ENCODE data around the gene CT45A3.
"Not testable (repeated sequence)": the region's sequence is repeated elsewhere in the genome, so short reads cannot be mapped to it uniquely, and the experiment has no call there.

Gene CT45A3, protein sequence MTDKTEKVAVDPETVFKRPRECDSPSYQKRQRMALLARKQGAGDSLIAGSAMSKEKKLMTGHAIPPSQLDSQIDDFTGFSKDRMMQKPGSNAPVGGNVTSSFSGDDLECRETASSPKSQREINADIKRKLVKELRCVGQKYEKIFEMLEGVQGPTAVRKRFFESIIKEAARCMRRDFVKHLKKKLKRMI

DNA sequence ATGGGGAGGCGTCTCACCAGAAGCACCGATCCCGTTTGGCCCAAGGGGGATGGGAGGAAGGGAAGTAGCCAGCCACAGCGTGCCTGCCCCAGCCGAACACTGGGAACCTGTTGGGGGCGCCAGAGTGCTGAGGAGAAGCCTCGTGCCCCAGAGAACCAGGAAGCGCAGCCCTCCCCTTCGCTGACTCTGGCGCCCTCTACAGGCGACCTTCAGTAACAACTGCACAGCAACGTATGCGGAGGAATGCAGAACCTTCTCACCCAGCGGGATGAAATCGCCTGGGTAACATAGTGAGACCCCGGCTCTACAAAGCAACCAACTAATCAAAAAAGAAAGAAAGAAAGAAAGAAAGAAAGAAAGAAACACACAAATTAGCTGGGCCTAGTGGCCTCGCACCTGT lies at the start of gene CT45A3:
TSS of gene CT45A3 (minus strand) at position 101 of the 400 bp plus-strand sequence. CDS start 3,747 bp downstream, outside the sequence.
- FAIRE-seq: not testable (repeated sequence)

DNA sequence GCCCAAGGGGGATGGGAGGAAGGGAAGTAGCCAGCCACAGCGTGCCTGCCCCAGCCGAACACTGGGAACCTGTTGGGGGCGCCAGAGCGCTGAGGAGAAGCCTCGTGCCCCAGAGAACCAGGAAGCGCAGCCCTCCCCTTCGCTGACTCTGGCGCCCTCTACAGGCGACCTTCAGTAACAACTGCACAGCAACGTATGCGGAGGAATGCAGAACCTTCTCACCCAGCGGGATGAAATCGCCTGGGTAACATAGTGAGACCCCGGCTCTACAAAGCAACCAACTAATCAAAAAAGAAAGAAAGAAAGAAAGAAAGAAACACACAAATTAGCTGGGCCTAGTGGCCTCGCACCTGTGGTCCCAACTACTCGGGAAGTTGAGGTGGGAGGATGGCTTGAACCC lies 34.7 kb upstream of the CT45A3 start, which contains the start of gene CT45A6:
TSS of gene CT45A6 (minus strand) at position 101 of the 400 bp plus-strand sequence. CDS start 3,794 bp downstream, outside the sequence.
- not testable (repeated sequence) for DNase-seq (ENCODE audit: low spot score); FAIRE-seq

More for the DNA sequence above, at the start of gene CT45A3:
- DNase-seq (ENCODE audit: low spot score): not testable (repeated sequence)

DNA sequence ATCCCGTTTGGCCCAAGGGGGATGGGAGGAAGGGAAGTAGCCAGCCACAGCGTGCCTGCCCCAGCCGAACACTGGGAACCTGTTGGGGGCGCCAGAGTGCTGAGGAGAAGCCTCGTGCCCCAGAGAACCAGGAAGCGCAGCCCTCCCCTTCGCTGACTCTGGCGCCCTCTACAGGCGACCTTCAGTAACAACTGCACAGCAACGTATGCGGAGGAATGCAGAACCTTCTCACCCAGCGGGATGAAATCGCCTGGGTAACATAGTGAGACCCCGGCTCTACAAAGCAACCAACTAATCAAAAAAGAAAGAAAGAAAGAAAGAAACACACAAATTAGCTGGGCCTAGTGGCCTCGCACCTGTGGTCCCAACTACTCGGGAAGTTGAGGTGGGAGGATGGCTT lies 17.4 kb upstream of the CT45A3 start, which contains the start of gene CT45A5:
TSS of gene CT45A5 (minus strand) at position 101 of the 400 bp plus-strand sequence. CDS start 3,774 bp downstream, outside the sequence.
- not testable (repeated sequence) for FAIRE-seq

DNA sequence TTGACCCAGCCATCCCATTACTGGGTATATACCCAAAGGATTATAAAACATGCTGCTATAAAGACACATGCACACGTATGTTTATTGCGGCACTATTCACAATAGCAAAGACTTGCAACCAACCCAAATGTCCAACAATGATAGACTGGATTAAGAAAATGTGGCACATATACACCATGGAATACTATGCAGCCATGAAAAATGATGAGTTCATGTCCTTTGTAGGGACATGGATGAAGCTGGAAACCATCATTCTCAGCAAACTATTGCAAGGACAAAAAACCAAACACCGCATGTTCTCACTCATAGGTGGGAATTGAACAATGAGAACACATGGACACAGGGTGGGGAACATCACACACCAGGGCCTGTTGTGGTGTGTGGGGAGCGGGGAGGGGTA lies 23.3 kb downstream of the CT45A3 start:
- not testable (repeated sequence) for DNase-seq (ENCODE audit: low spot score); FAIRE-seq

More for the DNA sequence above, 17.4 kb upstream of the CT45A3 start, which contains the start of gene CT45A5:
- DNase-seq (ENCODE audit: low spot score): not testable (repeated sequence)

DNA sequence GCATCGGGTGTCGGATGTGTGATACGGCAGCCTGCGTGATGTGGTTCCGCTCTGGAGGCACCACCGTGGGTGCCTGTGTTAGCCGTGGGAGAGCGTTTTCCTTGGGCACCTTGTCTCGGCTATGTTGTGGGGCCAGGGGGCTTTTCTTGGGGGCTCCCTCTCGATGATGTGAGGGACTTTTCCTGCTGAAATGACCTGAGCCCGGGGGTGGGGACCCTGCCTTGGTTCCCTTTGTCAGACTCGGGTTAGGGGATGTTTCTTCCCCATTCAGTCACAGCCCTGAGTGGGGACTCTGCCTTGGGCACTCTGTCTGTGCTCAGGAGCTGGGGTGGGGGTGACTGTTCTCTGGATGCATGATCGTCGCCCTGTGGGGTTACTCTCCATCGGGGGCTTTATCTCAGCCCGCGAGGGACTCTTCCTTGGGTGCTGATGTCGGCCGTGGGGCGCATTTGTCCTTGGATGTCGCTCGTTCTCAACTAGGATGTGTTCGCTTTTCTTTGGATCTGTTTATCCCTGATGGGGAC lies 26.7 kb downstream of the CT45A3 start:
- DNase-seq (ENCODE audit: low spot score) (no peak), FAIRE-seq (no peak)

DNA sequence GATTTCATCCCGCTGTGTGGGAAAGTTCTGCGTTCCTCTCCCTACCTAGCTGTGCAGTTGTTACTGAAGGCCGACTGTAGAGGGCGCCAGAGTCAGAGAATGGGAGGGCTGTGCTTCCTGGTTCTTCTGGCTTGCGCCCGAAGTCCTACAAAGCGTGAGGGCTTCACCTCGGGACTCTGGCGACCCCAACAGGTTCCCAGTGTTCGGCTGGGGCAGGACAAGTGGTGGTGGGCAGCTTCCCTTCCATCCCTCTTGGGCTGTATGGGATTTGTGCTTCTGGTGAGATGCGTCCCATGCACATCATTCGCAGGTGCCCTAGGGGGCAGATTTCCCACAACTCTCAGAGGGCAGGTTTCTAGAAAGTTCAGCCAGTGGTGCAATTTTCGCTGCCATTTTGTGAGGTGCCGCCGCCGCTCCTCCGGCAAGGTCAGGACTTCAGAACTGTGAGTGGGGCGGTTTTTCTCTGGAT lies 27.3 kb downstream of the CT45A3 start:
- FAIRE-seq: no peak
- no peak for DNase-seq (ENCODE audit: low spot score)

DNA sequence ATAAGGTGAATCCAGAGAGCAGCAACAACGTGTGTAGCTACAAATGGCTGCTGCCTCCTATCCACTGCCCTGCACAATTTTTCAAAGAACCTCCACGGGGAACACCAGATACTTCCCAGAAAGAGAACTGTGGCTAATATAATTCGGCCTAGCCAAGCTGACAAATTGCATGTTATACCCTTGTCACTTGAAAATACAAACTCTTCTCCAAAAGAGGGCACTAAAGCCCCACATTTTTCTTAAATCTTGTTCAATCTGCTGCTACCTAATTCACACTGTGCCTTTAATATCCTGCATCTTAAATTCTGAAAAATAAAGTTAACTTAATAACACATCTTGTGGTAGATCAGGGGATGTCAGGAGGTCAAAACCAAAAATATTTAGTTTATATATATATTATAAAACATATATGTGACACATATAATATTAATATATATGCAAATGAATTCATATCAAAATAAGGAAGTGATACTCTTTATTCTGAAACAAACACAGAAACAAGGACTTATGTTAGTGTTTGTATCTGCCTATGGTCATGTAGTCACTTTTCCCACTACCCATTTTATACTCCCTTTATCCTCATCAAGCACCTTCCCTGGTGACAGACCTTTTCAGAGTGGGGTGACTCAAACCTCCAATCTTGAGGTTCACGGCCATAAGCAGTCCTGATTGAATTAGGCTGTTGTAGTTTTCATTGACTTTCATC lies 30.5 kb downstream of the CT45A3 start:
- no peak for FAIRE-seq
- DNase-seq (ENCODE audit: low spot score): no peak

DNA sequence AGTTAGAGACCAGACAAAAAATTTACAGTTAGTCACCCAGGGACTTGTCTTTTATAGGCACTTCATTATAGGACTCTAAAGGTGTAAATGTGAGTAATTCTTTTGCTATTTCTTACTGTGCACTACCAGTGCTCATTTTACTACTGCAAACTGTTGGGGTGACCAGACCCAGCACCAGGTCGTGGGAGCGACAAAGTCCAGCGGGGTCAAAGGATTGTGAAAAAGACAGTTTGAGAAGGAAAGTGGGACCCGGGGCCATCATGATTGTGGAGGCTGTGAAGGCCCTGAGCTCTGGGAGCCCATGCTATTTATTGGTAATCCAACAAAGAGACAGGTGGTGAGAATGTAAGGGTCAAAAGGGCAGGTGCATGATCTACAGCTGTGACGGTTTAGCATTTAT lies 33.3 kb downstream of the CT45A3 start:
- DNase-seq (ENCODE audit: low spot score); FAIRE-seq: not testable (repeated sequence)

DNA sequence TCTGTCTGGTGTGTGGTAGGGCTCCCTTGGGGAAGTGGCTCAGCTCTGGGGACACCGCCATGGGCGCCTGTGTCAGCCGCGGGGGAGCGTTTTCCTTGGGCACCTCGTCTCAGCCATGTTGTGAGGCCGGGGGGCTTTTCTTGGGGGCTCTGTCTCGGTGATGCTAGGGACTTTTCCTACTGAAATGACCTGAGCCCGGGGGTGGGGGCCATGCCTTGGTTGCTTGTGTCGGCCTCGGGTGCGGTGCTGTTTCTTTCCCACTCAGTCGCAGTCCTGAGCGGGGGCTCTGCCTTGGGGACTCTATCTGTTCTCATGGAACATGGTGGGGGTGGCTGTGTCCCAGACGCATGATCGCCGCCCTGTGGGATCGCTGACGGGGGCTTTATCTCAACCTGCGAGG lies 54.2 kb downstream of the CT45A3 start:
- DNase-seq (ENCODE audit: low spot score) (no peak), FAIRE-seq (no peak)

DNA sequence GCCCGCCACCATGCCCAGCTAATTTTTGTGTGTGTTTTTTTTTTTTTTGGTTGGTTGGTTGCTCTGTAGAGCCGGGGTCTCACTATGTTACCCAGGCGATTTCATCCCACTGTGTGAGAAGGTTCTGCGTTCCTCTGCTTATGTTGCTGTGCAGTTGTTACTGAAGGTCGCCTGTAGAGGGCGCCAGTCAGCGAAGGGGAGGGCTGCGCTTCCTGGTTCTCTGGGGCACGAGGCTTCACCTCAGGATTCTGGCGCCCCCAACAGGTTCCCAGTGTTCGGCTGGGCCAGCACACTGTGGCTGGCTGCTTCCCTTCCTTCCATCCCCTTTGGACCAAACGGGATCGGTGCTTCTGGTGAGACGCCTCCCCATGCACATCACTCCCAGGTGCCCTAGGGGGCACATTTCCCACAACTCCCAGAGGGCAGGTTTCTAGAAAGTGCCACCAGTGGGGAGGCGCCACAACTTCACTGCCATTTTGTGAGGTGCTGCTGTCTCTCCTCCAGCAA lies 54.8 kb downstream of the CT45A3 start, which contains the start of gene CT45A1:
TSS of gene CT45A1 (plus strand) at position 457 of the 507 bp plus-strand sequence. CDS start 5,302 bp downstream, outside the sequence.
- not testable (repeated sequence) for DNase-seq (ENCODE audit: low spot score); FAIRE-seq
